ENCODE results near the gene ALX3. TPM values are rescaled to one million over a fixed set of nuclear protein-coding genes. Genes with fewer than 3 reads are reported as not detected.

Gene ALX3
- total RNA-seq, 8 experiments from 2014 or later = 0.28 to 0.31 TPM; not detected in 6

GRCh38 chr1:110100335-110100734 is 29.9 kb upstream of the ALX3 start:
- WGBS, 10 experiments = 61 to 100% methylated on average over 1 to 2 of the region's 2 CpGs; no CpG with 5 or more reads in 8 of the 10 experiments
- no peak for ATAC-seq (replicated peaks in 6 of 8)
- in situ Hi-C loops (cut with MboI; ENCODE audit: low pct_unique_long_range_greater_than_20kb in 2 of 9, low sequenced_read_pairs in 9 of 9, unreplicated experiment in 9 of 9) = no loop called here
- Histone ChIP-seq H3K4me1 (replicated peaks in 1 of 2) (no peaks in the 10 kb centered on the region), H3K4me3 (no peak overlapping the region), H3K27ac (no peak overlapping the region)

GRCh38 chr1:110098222-110099026 is 28.0 kb upstream of the ALX3 start:
- Histone ChIP-seq H3K27ac (no peak overlapping the region), H3K4me1 (replicated peaks in 1 of 2) (no peaks in the 10 kb centered on the region), H3K4me3 (no peak overlapping the region)
- in situ Hi-C loops (cut with MboI; ENCODE audit: low pct_unique_long_range_greater_than_20kb in 2 of 9, low sequenced_read_pairs in 9 of 9, unreplicated experiment in 9 of 9) = loop anchor here in 1 of 9 experiments (25.0 kb wide), 1 partner anchor 111 kb away; the partner anchor contains the start of gene AHCYL1
- 0 to 77% (median 48%) methylated on average over 1 to 4 of the region's 9 CpGs; no CpG with 5 or more reads in 5 of the 10 experiments for WGBS, 10 experiments
- ATAC-seq (replicated peaks in 6 of 8) = peak; percentile 31 to 81 (median 50)

- no peak overlapping the region for H3K4me3 ChIP-seq
- no peak overlapping the region for H3K27ac ChIP-seq
- no peaks in the 10 kb centered on the region for H3K4me1 ChIP-seq (replicated peaks in 1 of 2)
- in situ Hi-C loops (cut with MboI; ENCODE audit: low pct_unique_long_range_greater_than_20kb in 2 of 9, low sequenced_read_pairs in 9 of 9, unreplicated experiment in 9 of 9) = loop anchor here in 1 of 9 experiments (25.0 kb wide), 1 partner anchor 110 kb away; the partner anchor contains the start of gene AHCYL1
- no peak for ATAC-seq (replicated peaks in 6 of 8)
- 24 to 90% (median 80%) methylated on average over 2 to 11 of the region's 11 CpGs; no CpG with 5 or more reads in 2 of the 10 experiments for WGBS, 10 experiments
These were observed 27.2 kb upstream of the ALX3 start for GRCh38 chr1:110097507-110098221.

GRCh38 chr1:110094931-110095654 is 24.6 kb upstream of the ALX3 start:
- ATAC-seq (replicated peaks in 6 of 8) = peak in 1 of 8 experiments; percentile 19
- H3K4me3 ChIP-seq = no peak overlapping the region
- 20 to 47% (median 38%) methylated on average over 1 to 4 of the region's 7 CpGs; no CpG with 5 or more reads in 7 of the 10 experiments for WGBS, 10 experiments
- H3K27ac ChIP-seq = no peak overlapping the region
- in situ Hi-C loops (cut with MboI; ENCODE audit: low pct_unique_long_range_greater_than_20kb in 2 of 9, low sequenced_read_pairs in 9 of 9, unreplicated experiment in 9 of 9) = loop anchor here in 1 of 9 experiments (25.0 kb wide), 1 partner anchor 108 kb away; the partner anchor contains the start of gene AHCYL1
- H3K4me1 ChIP-seq (replicated peaks in 1 of 2) = no peaks in the 10 kb centered on the region

GRCh38 chr1:110092991-110093390 is 22.5 kb upstream of the ALX3 start:
- Histone ChIP-seq H3K4me3 (no peak overlapping the region), H3K4me1 (replicated peaks in 1 of 2) (no peaks in the 10 kb centered on the region), H3K27ac (no peak overlapping the region)
- peak in 1 of 8 experiments; percentile 17 for ATAC-seq (replicated peaks in 6 of 8)
- 50 to 100% (median 89%) methylated on average over 1 to 2 of the region's 2 CpGs; no CpG with 5 or more reads in 2 of the 10 experiments for WGBS, 10 experiments
- in situ Hi-C loops (cut with MboI; ENCODE audit: low pct_unique_long_range_greater_than_20kb in 2 of 9, low sequenced_read_pairs in 9 of 9, unreplicated experiment in 9 of 9) = loop anchor here in 1 of 9 experiments (25.0 kb wide), 1 partner anchor 106 kb away; the partner anchor contains the start of gene AHCYL1

GRCh38 chr1:110091791-110092190 is 21.3 kb upstream of the ALX3 start:
- 0 to 55% (median 40%) methylated on average over 1 to 3 of the region's 3 CpGs; no CpG with 5 or more reads in 4 of the 10 experiments for WGBS, 10 experiments
- Histone ChIP-seq H3K4me3 (no peak overlapping the region), H3K27ac (no peak overlapping the region), H3K4me1 (replicated peaks in 1 of 2) (no peaks in the 10 kb centered on the region)
- in situ Hi-C loops (cut with MboI; ENCODE audit: low pct_unique_long_range_greater_than_20kb in 2 of 9, low sequenced_read_pairs in 9 of 9, unreplicated experiment in 9 of 9) = loop anchor here in 1 of 9 experiments (25.0 kb wide), 1 partner anchor 104 kb away; the partner anchor contains the start of gene AHCYL1
- no peak for ATAC-seq (replicated peaks in 6 of 8)

GRCh38 chr1:110091381-110091780 is 20.9 kb upstream of the ALX3 start:
- Histone ChIP-seq H3K27ac (no peak overlapping the region), H3K4me1 (replicated peaks in 1 of 2) (no peaks in the 10 kb centered on the region), H3K4me3 (no peak overlapping the region)
- 0 to 83% (median 46%) methylated on average over 1 to 2 of the region's 2 CpGs for WGBS, 10 experiments
- in situ Hi-C loops (cut with MboI; ENCODE audit: low pct_unique_long_range_greater_than_20kb in 2 of 9, low sequenced_read_pairs in 9 of 9, unreplicated experiment in 9 of 9) = loop anchor here in 1 of 9 experiments (25.0 kb wide), 1 partner anchor 104 kb away; the partner anchor contains the start of gene AHCYL1
- ATAC-seq (replicated peaks in 6 of 8) = no peak

GRCh38 chr1:110089561-110090275 is 19.2 kb upstream of the ALX3 start:
- ATAC-seq (replicated peaks in 6 of 8) = peak in 1 of 8 experiments; percentile 11
- Histone ChIP-seq H3K4me3 (no peak overlapping the region), H3K4me1 (replicated peaks in 1 of 2) (peaks cover 0 to under 1% of the 10 kb centered on the region in 2 donors), H3K27ac (no peak overlapping the region)
- 40 to 68% (median 48%) methylated on average over 1 to 7 of the region's 7 CpGs; no CpG with 5 or more reads in 7 of the 10 experiments for WGBS, 10 experiments
- in situ Hi-C loops (cut with MboI; ENCODE audit: low pct_unique_long_range_greater_than_20kb in 2 of 9, low sequenced_read_pairs in 9 of 9, unreplicated experiment in 9 of 9) = loop anchor here in 1 of 9 experiments (25.0 kb wide), 1 partner anchor 102 kb away; the partner anchor contains the start of gene AHCYL1

- 0 to 83% (median 57%) methylated on average over 1 to 7 of the region's 10 CpGs; no CpG with 5 or more reads in 5 of the 10 experiments for WGBS, 10 experiments
- in situ Hi-C loops (cut with MboI; ENCODE audit: low pct_unique_long_range_greater_than_20kb in 2 of 9, low sequenced_read_pairs in 9 of 9, unreplicated experiment in 9 of 9) = loop anchor here in 1 of 9 experiments (25.0 kb wide), 1 partner anchor 102 kb away; the partner anchor contains the start of gene AHCYL1
- no peak for ATAC-seq (replicated peaks in 6 of 8)
- no peak overlapping the region for H3K27ac ChIP-seq
- no peak overlapping the region for H3K4me3 ChIP-seq
- H3K4me1 ChIP-seq (replicated peaks in 1 of 2) = peaks cover 0 to 10% of the 10 kb centered on the region in 2 donors
These were observed 18.4 kb upstream of the ALX3 start for GRCh38 chr1:110088739-110089316.

- WGBS, 10 experiments = 0 to 75% (median 20%) methylated on average over 1 to 8 of the region's 15 CpGs; no CpG with 5 or more reads in 5 of the 10 experiments
- ATAC-seq (replicated peaks in 6 of 8) = peak; percentile 78 to 86 (median 83)
- H3K27ac ChIP-seq = no peak overlapping the region
- no peak overlapping the region for H3K4me3 ChIP-seq
- peaks cover 0 to 12% of the 10 kb centered on the region in 2 donors for H3K4me1 ChIP-seq (replicated peaks in 1 of 2)
- in situ Hi-C loops (cut with MboI; ENCODE audit: low pct_unique_long_range_greater_than_20kb in 2 of 9, low sequenced_read_pairs in 9 of 9, unreplicated experiment in 9 of 9) = loop anchor here in 1 of 9 experiments (25.0 kb wide), 1 partner anchor 101 kb away; the partner anchor contains the start of gene AHCYL1
These were observed 17.6 kb upstream of the ALX3 start for GRCh38 chr1:110087812-110088738.

All from motor neuron (in vitro differentiated cells).